PC-3 (cell line): ENCODE measurements around the gene ISLR2. TPM values are rescaled to one million over a fixed set of nuclear protein-coding genes. Genes with fewer than 3 reads are reported as not detected.

Source experiments
- ATAC-seq: fragments of 200-7000 bp; cut with Tn5 transposase; 2 replicates; pipeline ENCODE4 v1.9.1; 2020; ENCODE audit warnings: mild to moderate bottlenecking, moderate library complexity
- BruUV-seq: library from RNA; stranded (reverse); fragments of 400-500 nt; replicated peaks from 2 replicates; lab custom pipeline; 2021; lab: Mats Ljungman, UMichigan
- CTCF ChIA-PET: fragments of 300-600 bp; sonication (Branson Sonifier 250); formaldehyde crosslinking; loops from one replicate; lab custom pipeline; 2022; ENCODE audit warnings: antibody characterized with exemption; lab: Charles Lee
- POLR2A ChIA-PET: fragments of 300-600 bp; sonication (Branson Sonifier 250); formaldehyde crosslinking; loops from one replicate; lab custom pipeline; 2022; ENCODE audit warnings: antibody characterized with exemption; ENCODE audit not compliant: unreplicated experiment; lab: Charles Lee
- DNase-seq: peaks from one replicate; pipeline ENCODE4 v3.0.0-alpha.2; 2015
- H2AFZ ChIP-seq: fragments of 300-600 bp; sonication (generic); 2 replicates; pipeline ENCODE4 v1.6.0; 2016; ENCODE audit warnings: antibody characterized with exemption, low read length
- H3F3A ChIP-seq: fragments of 300-600 bp; sonication (generic); one replicate; pipeline ENCODE4 v1.6.0; 2017; ENCODE audit warnings: antibody characterized with exemption, low read length, control low read depth, mild to moderate bottlenecking; ENCODE audit not compliant: unreplicated experiment
- H3K27ac ChIP-seq: fragments of 300-600 bp; sonication (generic); 2 replicates; pipeline ENCODE4 v1.5.1; 2016; ENCODE audit warnings: mild to moderate bottlenecking, low read length
- H3K27me3 ChIP-seq: fragments of 300-600 bp; sonication (generic); 2 replicates; pipeline ENCODE4 v1.6.1; 2016; ENCODE audit warnings: low read length, mixed read lengths
- H3K36me3 ChIP-seq: fragments of 300-600 bp; sonication (generic); 2 replicates; pipeline ENCODE4 v1.6.1; 2016; ENCODE audit warnings: low read depth, mixed run types, low read length, mixed read lengths
- H3K4me1 ChIP-seq: fragments of 300-600 bp; sonication (generic); 2 replicates; pipeline ENCODE4 v1.5.1; 2016; ENCODE audit warnings: low read length; ENCODE audit not compliant: insufficient read depth
- H3K4me2 ChIP-seq: fragments of 300-600 bp; sonication (generic); 2 replicates; pipeline ENCODE4 v1.6.0; 2016; ENCODE audit warnings: low read length
- H3K4me3 ChIP-seq: fragments of 300-600 bp; sonication (generic); 2 replicates; pipeline ENCODE4 v1.5.1; 2016; ENCODE audit warnings: mild to moderate bottlenecking, low read length, mixed read lengths
- H3K79me2 ChIP-seq: fragments of 300-600 bp; sonication (generic); 2 replicates; pipeline ENCODE4 v1.6.1; 2017; ENCODE audit warnings: low read length, mixed read lengths
- H3K9ac ChIP-seq: fragments of 300-600 bp; sonication (generic); 2 replicates; pipeline ENCODE4 v1.6.0; 2016; ENCODE audit warnings: mild to moderate bottlenecking, low read length
- H3K9me2 ChIP-seq: fragments of 300-600 bp; sonication (generic); replicated peaks from 2 replicates; pipeline ENCODE4 v1.6.1; 2016; ENCODE audit warnings: mixed run types, low read length, mixed read lengths
- H3K9me3 ChIP-seq: fragments of 300-600 bp; sonication (generic); 2 replicates; pipeline ENCODE4 v1.6.1; 2016; ENCODE audit warnings: low read length, mixed read lengths
- H4K20me1 ChIP-seq: fragments of 300-600 bp; sonication (generic); 2 replicates; pipeline ENCODE4 v1.6.1; 2016; ENCODE audit warnings: low read length, mixed read lengths
- CTCF ChIP-seq: fragments of 300-600 bp; sonication (generic); conservative IDR thresholded peaks from 2 replicates; pipeline ENCODE4 v1.5.1; 2017; ENCODE audit warnings: antibody characterized with exemption, low read depth, mild to moderate bottlenecking, low read length
- EZH2 ChIP-seq: fragments of 300-600 bp; sonication (generic); IDR thresholded peaks from one replicate; pipeline ENCODE4 v1.6.1; 2017; ENCODE audit warnings: antibody characterized with exemption, mild to moderate bottlenecking, low read length; ENCODE audit not compliant: unreplicated experiment
- EZH2phosphoT487 ChIP-seq: fragments of 300-600 bp; sonication (generic); IDR thresholded peaks from 2 replicates; pipeline ENCODE4 v1.6.1; 2018; ENCODE audit warnings: mild to moderate bottlenecking, antibody characterized with exemption, low read length, borderline replicate concordance
- intact Hi-C: fragments of 100-400 bp; cut with micrococcal nuclease; formaldehyde crosslinking; loops from 2 replicates; pipeline ENCODE4 v1.9.0; 2023
- total RNA-seq: library from RNA; depleted of rRNA; stranded (reverse); fragments of >200 nt; gene quantifications from 2 replicates; pipeline ENCODE4 v1.2.3, GENCODE V29; 2014

Gene ISLR2
- total RNA-seq, 1 experiment from 2014 or later, result 0.22 TPM

GRCh38 chr15:74171965-74172541 lies 41.7 kb downstream of the ISLR2 start:
- H3F3A ChIP-seq, result no peaks in the 10 kb centered on the region
- no peaks in the 10 kb centered on the region for H3K79me2 ChIP-seq
- ChIA-PET POLR2A (no interaction called here), CTCF (no interaction called here)
- no peak overlapping the region for H2AFZ ChIP-seq
- H3K9ac ChIP-seq, result no peak overlapping the region
- H4K20me1 ChIP-seq, result no peaks in the 10 kb centered on the region
- no peaks in the 10 kb centered on the region for H3K9me2 ChIP-seq
- H3K4me2 ChIP-seq, result no peak overlapping the region
- DNase-seq (no peak), ATAC-seq (no peak)
- H3K4me1 ChIP-seq, result no peaks in the 10 kb centered on the region; the same call in 1 of the 2 replicates
- H3K36me3 ChIP-seq, result no peaks in the 10 kb centered on the region
- BruUV-seq, result no TSS peak
- H3K27ac ChIP-seq, result no peak overlapping the region
- no peak overlapping the region for H3K4me3 ChIP-seq
- TF ChIP-seq EZH2 (no peak), EZH2phosphoT487 (no peak), CTCF (no peak)
- H3K27me3 ChIP-seq, result no peaks in the 10 kb centered on the region
- H3K9me3 ChIP-seq, result no peaks in the 10 kb centered on the region
- intact Hi-C loops, result no loop called here

GRCh38 chr15:74172701-74173379 lies 42.5 kb downstream of the ISLR2 start:
- no peaks in the 10 kb centered on the region for H3F3A ChIP-seq
- intact Hi-C loops, result no loop called here
- DNase-seq (no peak), ATAC-seq (no peak)
- no peak for TF ChIP-seq CTCF
- no peak for TF ChIP-seq EZH2
- TF ChIP-seq EZH2phosphoT487, result no peak
- peaks cover 6% of the 10 kb centered on the region for H3K4me1 ChIP-seq
- no peaks in the 10 kb centered on the region for H3K36me3 ChIP-seq
- BruUV-seq, result no TSS peak
- CTCF ChIA-PET, result no interaction called here
- no peaks in the 10 kb centered on the region for H3K9me2 ChIP-seq
- POLR2A ChIA-PET, result no interaction called here
- no peak overlapping the region for H3K9ac ChIP-seq
- H3K27ac ChIP-seq, result no peak overlapping the region
- no peaks in the 10 kb centered on the region for H3K27me3 ChIP-seq
- no peaks in the 10 kb centered on the region for H3K79me2 ChIP-seq
- no peaks in the 10 kb centered on the region for H3K9me3 ChIP-seq
- H3K4me3 ChIP-seq, result no peak overlapping the region
- no peak overlapping the region for H2AFZ ChIP-seq
- no peaks in the 10 kb centered on the region for H4K20me1 ChIP-seq
- no peak overlapping the region for H3K4me2 ChIP-seq
